Measurements from ENCODE around the gene LIME1.

GRCh38 chr20:63704749-63705117 is 31.7 kb upstream of the LIME1 start:
- TF ChIP-seq CTCF (IDR thresholded peaks at IDR 0.05 in 2 of 3, conservative IDR thresholded peaks at IDR 0.05 in 1 of 3; ENCODE audit: borderline replicate concordance in 1 of 3, insufficient read depth in 1 of 3, low read depth in 2 of 3, low read length in 2 of 3) (no peak), MAX (IDR thresholded peaks at IDR 0.05) (no peak), CEBPB (IDR thresholded peaks at IDR 0.05; ENCODE audit: low read depth) (no peak), POLR2A (IDR thresholded peaks at IDR 0.05; ENCODE audit: borderline replicate concordance, extremely low read depth, insufficient read depth, insufficient read length) (no peak), POLR2AphosphoS5 (IDR thresholded peaks at IDR 0.05; ENCODE audit: low read depth, low read length) (no peak)
